Mesenchymal stem cell (in vitro differentiated cells and primary cell): ENCODE results near the gene BAD.

Source experiments
- DNase-seq: peaks from one replicate; pipeline ENCODE4 v3.0.0-alpha.2; 2013
- H2AFZ ChIP-seq: one replicate; pipeline ENCODE4 v1.6.1; 2013; ENCODE audit warnings: low read depth, mild to moderate bottlenecking, control low read depth, inconsistent platforms, low read length, moderate library complexity
- H2AK5ac ChIP-seq: 2 replicates; pipeline ENCODE4 v1.6.1; 2013; ENCODE audit warnings: low read length, moderate library complexity, mild to moderate bottlenecking, inconsistent platforms; ENCODE audit not compliant: severe bottlenecking
- H2BK120ac ChIP-seq: one replicate; pipeline ENCODE4 v1.6.1; 2013; ENCODE audit warnings: low read depth, mild to moderate bottlenecking, inconsistent platforms, low read length, moderate library complexity
- H2BK12ac ChIP-seq, 2 experiments: one replicate each; pipeline ENCODE4 v1.6.1; 2013; ENCODE audit warnings: inconsistent platforms in 2 of 2, low read length in 2 of 2, mild to moderate bottlenecking in 2 of 2, moderate library complexity in 2 of 2, control low read depth in 1 of 2
- H2BK15ac ChIP-seq: one replicate; pipeline ENCODE4 v1.6.1; 2013; ENCODE audit warnings: mild to moderate bottlenecking, low read depth, inconsistent platforms; ENCODE audit not compliant: poor library complexity, severe bottlenecking
- H2BK5ac ChIP-seq: 2 replicates; pipeline ENCODE4 v1.6.1; 2013; ENCODE audit warnings: low read depth, mild to moderate bottlenecking, low read length, control low read depth, inconsistent platforms; ENCODE audit not compliant: poor library complexity, severe bottlenecking
- H3K14ac ChIP-seq, 2 experiments: one replicate each; pipeline ENCODE4 v1.6.1; 2013; ENCODE audit warnings: inconsistent platforms in 2 of 2, low read length in 2 of 2, control low read depth in 1 of 2, mild to moderate bottlenecking in 1 of 2, moderate library complexity in 1 of 2
- H3K18ac ChIP-seq, 2 experiments: one replicate each; pipeline ENCODE4 v1.6.1; 2013; ENCODE audit warnings: inconsistent platforms in 2 of 2, low read length in 2 of 2, control low read depth in 1 of 2, low read depth in 1 of 2, mild to moderate bottlenecking in 1 of 2
- H3K23ac ChIP-seq, 2 experiments: one replicate each; pipeline ENCODE4 v1.6.1; 2013; ENCODE audit warnings: inconsistent platforms in 2 of 2, low read length in 2 of 2, mild to moderate bottlenecking in 2 of 2, moderate library complexity in 2 of 2, control low read depth in 1 of 2
- H3K27ac ChIP-seq: 2 replicates; pipeline ENCODE4 v1.5.1; 2013; ENCODE audit warnings: mild to moderate bottlenecking, moderate library complexity, low read length, control low read depth, inconsistent platforms; ENCODE audit not compliant: poor library complexity, severe bottlenecking
- H3K27me3 ChIP-seq, 2 experiments: 2 replicates each; pipeline versions ENCODE4 v1.6.1 to v1.7.0; 2013; ENCODE audit warnings: low read length in 2 of 2, mild to moderate bottlenecking in 2 of 2, moderate library complexity in 2 of 2, control low read depth in 1 of 2, inconsistent platforms in 1 of 2; ENCODE audit not compliant: control insufficient read depth in 1 of 2, insufficient read depth in 1 of 2
- H3K36me3 ChIP-seq, 2 experiments: 2 replicates each; pipeline versions ENCODE4 v1.6.1 to v1.7.0; 2013; ENCODE audit warnings: low read length in 2 of 2, control low read depth in 1 of 2, inconsistent platforms in 1 of 2, low read depth in 1 of 2, mild to moderate bottlenecking in 1 of 2; ENCODE audit not compliant: insufficient read depth in 2 of 2, control insufficient read depth in 1 of 2
- H3K4ac ChIP-seq, 2 experiments: one replicate each; pipeline ENCODE4 v1.6.1; 2013; ENCODE audit warnings: inconsistent platforms in 2 of 2, low read length in 2 of 2, mild to moderate bottlenecking in 2 of 2, moderate library complexity in 2 of 2, control low read depth in 1 of 2, low read depth in 1 of 2
- H3K4me1 ChIP-seq: 2 replicates; pipeline ENCODE4 v1.6.1; 2013; ENCODE audit warnings: low read depth, low read length, control low read depth; ENCODE audit not compliant: control insufficient read depth, insufficient read depth
- H3K4me2 ChIP-seq: 2 replicates; pipeline ENCODE4 v1.6.1; 2013; ENCODE audit warnings: low read length, mild to moderate bottlenecking, inconsistent platforms; ENCODE audit not compliant: poor library complexity, severe bottlenecking
- H3K4me3 ChIP-seq, 2 experiments: 2 replicates each; pipeline versions ENCODE4 v1.5.1 to v1.7.0; 2013; ENCODE audit warnings: low read length in 2 of 2, mild to moderate bottlenecking in 2 of 2, control low read depth in 1 of 2, low read depth in 1 of 2; ENCODE audit not compliant: insufficient read depth in 1 of 2
- H3K79me1 ChIP-seq: replicated peaks from 2 replicates; pipeline ENCODE4 v1.6.1; 2013; ENCODE audit warnings: mild to moderate bottlenecking, control low read depth, low read length, inconsistent platforms; ENCODE audit not compliant: poor library complexity, severe bottlenecking
- H3K9ac ChIP-seq: 2 replicates; pipeline ENCODE4 v1.7.0; 2013; ENCODE audit warnings: mild to moderate bottlenecking, low read length, moderate library complexity
- H3K9me3 ChIP-seq: 2 replicates; pipeline ENCODE4 v1.7.0; 2013; ENCODE audit warnings: mild to moderate bottlenecking, low read length; ENCODE audit not compliant: control insufficient read depth
- H4K8ac ChIP-seq: one replicate; pipeline ENCODE4 v1.6.1; 2013; ENCODE audit warnings: inconsistent platforms, mild to moderate bottlenecking, low read length, moderate library complexity
- H4K91ac ChIP-seq: one replicate; pipeline ENCODE4 v1.6.1; 2013; ENCODE audit warnings: mild to moderate bottlenecking, low read length, inconsistent platforms
- WGBS: methylation state at CpG from one replicate; pipeline ENCODE4 v1.1.7; 2013; ENCODE audit warnings: mixed read lengths; 5-methylcytosine and 5-hydroxymethylcytosine counted together

BAD gene

DNA sequence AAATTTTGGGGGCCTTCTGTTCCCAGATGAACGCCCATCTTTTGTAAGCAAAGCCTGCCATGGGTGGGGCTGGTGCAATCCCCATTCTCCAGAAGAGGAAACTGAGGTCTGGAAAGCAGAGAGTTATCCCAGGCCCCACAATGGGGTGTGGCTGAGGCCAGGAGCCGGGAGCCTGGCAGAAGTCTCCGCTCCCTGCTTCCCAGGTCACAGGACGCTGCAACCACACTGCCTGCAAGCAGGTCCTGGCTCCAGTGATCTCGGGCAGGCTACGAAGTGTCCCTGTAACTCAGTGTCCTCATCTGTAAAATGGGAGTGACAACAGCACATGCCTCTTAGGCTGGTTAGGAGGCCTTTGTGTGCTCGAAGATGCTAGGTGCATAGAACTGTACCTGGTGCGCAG is 31.4 kb downstream of the BAD start:
- Histone ChIP-seq H4K91ac (no peak overlapping the region), H3K23ac (no peak overlapping the region), H3K4me1 (peaks cover 33% of the 10 kb centered on the region), H4K8ac (no peak overlapping the region), H3K18ac (no peak overlapping the region), H3K27ac (no peak overlapping the region), H3K27me3 (no peaks in the 10 kb centered on the region), H3K4ac (no peak overlapping the region), H3K14ac (no peak overlapping the region), H3K4me3 (peak overlapping the region in 1 of 2 experiments; percentile 85), H2BK12ac (no peak overlapping the region), H2BK15ac (no peak overlapping the region), H3K9ac (peak overlapping the region; percentile 38), H3K36me3 (peaks cover 27 to 38% of the 10 kb centered on the region in 2 experiments), H2BK120ac (no peak overlapping the region), H3K9me3 (no peaks in the 10 kb centered on the region), H2AK5ac (peak overlapping the region; percentile 10), H3K4me2 (peak overlapping the region; percentile 17), H2BK5ac (no peak overlapping the region), H3K79me1 (peaks cover 31% of the 10 kb centered on the region), H2AFZ (no peak overlapping the region)
- DNase-seq: no peak
- 85% methylated on average over 8 of the region's 8 CpGs for WGBS

DNA sequence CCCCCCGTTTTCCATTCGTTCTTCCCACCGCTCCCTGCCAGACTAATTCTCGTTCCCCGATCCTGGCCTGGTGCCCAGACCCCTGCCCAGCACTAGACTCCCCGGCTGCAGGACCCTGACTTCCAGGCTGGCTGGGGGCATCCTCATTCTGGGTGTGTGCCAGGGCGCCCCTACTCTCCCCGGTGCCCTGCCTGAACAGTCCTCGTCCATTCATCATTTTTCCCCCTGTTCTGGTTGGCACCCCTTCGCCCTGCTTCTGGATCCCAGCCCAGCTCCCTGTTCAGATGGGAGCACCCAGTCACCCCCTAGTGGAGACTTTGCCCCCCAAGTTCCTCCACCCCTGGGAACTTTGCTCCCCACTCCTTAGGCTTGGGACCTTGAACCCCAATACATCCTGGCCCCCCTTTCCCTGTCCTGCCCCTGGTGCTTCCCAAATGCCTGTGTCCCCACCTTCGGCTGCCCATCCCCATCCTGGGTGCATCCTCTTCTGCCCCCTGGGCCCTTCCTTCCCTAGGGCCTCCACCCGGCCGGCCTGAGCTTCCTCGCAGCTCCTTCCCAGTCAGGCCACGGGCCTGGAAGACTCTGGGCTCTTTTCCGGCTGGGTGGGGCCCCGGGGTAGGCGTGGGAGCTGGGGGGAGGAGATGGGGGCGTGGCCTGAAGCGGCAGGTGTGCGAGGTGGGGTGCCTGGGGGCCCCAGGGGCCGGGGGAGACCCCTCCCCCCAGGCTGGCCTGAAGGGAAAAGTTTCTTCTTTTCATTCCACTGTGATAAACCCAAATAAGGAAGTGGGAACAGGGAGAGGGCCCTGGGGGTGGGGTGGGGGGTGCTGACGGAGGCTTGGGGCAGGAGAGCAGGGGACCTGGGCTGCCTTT is 32.2 kb downstream of the BAD start:
- no peak overlapping the region for H2BK5ac ChIP-seq
- H2AFZ ChIP-seq: peak overlapping the region; percentile 29
- H3K14ac ChIP-seq: peak overlapping the region; percentile 28 to 96
- H2BK12ac ChIP-seq: peak overlapping the region; percentile 38 to 45
- H3K27ac ChIP-seq: no peak overlapping the region
- H3K9me3 ChIP-seq: no peaks in the 10 kb centered on the region
- peak overlapping the region; percentile 42 for H2BK120ac ChIP-seq
- H3K27me3 ChIP-seq: no peaks in the 10 kb centered on the region
- peaks cover 37% of the 10 kb centered on the region for H3K4me1 ChIP-seq
- peak overlapping the region; percentile 92 for H3K4me2 ChIP-seq
- H3K4ac ChIP-seq: peak overlapping the region in 1 of 2 experiments; percentile 85
- peaks cover 31% of the 10 kb centered on the region for H3K79me1 ChIP-seq
- peak overlapping the region; percentile 40 to 71 for H3K18ac ChIP-seq
- peaks cover 21 to 31% of the 10 kb centered on the region in 2 experiments for H3K36me3 ChIP-seq
- peak overlapping the region; percentile 36 for H4K91ac ChIP-seq
- H2BK15ac ChIP-seq: peak overlapping the region; percentile 28
- H4K8ac ChIP-seq: peak overlapping the region; percentile 21
- H3K4me3 ChIP-seq: peak overlapping the region; percentile 78 to 85
- H3K9ac ChIP-seq: peak overlapping the region; percentile 91
- H3K23ac ChIP-seq: no peak overlapping the region
- WGBS: 5% methylated on average over 19 of the region's 23 CpGs
- peak; percentile 51 for DNase-seq
- H2AK5ac ChIP-seq: peak overlapping the region; percentile 38

DNA sequence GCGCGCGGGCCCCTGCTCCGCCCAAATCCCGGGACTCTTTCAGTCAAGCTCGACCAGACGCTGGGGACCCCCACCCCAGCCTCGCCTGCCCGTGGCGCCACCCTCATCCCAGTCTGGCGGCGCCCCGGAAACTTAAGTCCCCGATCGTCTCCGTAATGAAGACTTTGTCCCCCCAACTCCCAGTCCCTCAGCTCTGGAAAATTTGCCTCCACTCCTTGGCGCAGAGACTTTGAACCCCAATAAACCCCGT is 32.8 kb downstream of the BAD start:
- peak overlapping the region; percentile 78 to 85 for H3K4me3 ChIP-seq
- H3K36me3 ChIP-seq: peaks cover 20 to 29% of the 10 kb centered on the region in 2 experiments
- no peak overlapping the region for H4K91ac ChIP-seq
- H3K14ac ChIP-seq: peak overlapping the region; percentile 28 to 96
- peak overlapping the region; percentile 42 for H2BK120ac ChIP-seq
- peak overlapping the region; percentile 91 for H3K9ac ChIP-seq
- H3K27me3 ChIP-seq: no peaks in the 10 kb centered on the region
- no peak overlapping the region for H4K8ac ChIP-seq
- H3K9me3 ChIP-seq: no peaks in the 10 kb centered on the region
- no peak for DNase-seq
- peak overlapping the region; percentile 29 for H2AFZ ChIP-seq
- WGBS: under 1% methylated on average over 18 of the region's 18 CpGs
- peak overlapping the region; percentile 40 to 71 for H3K18ac ChIP-seq
- H2BK5ac ChIP-seq: no peak overlapping the region
- no peak overlapping the region for H3K23ac ChIP-seq
- H3K4me2 ChIP-seq: peak overlapping the region; percentile 92
- no peak overlapping the region for H3K27ac ChIP-seq
- H3K4ac ChIP-seq: peak overlapping the region in 1 of 2 experiments; percentile 64
- H2BK12ac ChIP-seq: no peak overlapping the region
- no peak overlapping the region for H2AK5ac ChIP-seq
- H2BK15ac ChIP-seq: peak overlapping the region; percentile 28
- peaks cover 31% of the 10 kb centered on the region for H3K79me1 ChIP-seq
- peaks cover 37% of the 10 kb centered on the region for H3K4me1 ChIP-seq

DNA sequence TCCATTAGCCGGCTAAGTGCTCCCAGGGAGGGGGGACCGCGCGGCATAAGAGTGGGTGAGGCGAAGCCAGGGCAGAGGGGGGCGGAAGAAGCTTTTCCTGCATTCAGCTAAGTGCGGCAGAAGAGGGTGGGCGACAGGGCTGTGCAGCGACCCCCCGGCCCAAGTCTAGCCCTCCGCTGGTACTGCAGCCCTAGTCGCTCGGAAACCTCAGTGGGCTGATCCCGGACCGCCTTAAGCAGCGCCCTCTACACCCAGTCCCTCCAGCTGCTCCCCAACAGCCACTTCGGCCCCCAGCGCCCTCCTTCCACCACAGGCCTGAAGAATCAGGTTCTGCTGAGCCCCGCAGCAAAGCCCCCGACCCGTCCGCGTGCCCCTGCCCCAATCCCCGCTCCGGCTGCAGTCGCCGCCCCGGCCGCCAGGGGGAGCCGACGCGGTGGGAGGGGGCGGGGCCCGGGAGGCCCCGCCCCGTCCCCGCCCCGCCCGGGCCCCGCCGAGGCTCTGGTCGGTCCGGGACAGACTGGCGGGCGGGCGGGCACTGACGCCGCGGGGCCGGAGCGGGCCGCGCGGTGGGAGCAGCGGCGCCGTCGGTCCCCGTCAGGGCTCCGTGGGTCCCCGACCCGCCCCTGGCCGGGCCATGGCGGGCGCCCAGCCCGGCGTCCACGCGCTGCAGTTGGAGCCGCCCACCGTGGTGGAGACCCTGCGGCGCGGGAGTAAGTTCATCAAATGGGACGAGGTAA is 33.3 kb downstream of the BAD start, which contains the start of gene PLCB3:
Gene PLCB3, plus strand, starts transcription at position 515 of the 737 bp plus-strand sequence. Its CDS starts 120 bp downstream, at position 635.
- H3K27me3 ChIP-seq: no peaks in the 10 kb centered on the region
- H3K23ac ChIP-seq: no peak within 1 kb of the TSS
- peak within 1 kb of the TSS; percentile 60 for H2BK15ac ChIP-seq
- H4K8ac ChIP-seq: peak within 1 kb of the TSS; percentile 93
- peaks cover 35% of the 10 kb centered on the region for H3K4me1 ChIP-seq
- H3K14ac ChIP-seq: peak within 1 kb of the TSS; percentile 28 to 96
- WGBS: 2% methylated on average over 39 of the region's 75 CpGs
- H3K79me1 ChIP-seq: peaks cover 26% of the 10 kb centered on the region
- peak within 1 kb of the TSS; percentile 95 for H3K4me2 ChIP-seq
- peak within 1 kb of the TSS; percentile 89 for H2AFZ ChIP-seq
- peak within 1 kb of the TSS; percentile 40 to 71 for H3K18ac ChIP-seq
- peak; percentile 44 for DNase-seq
- peak within 1 kb of the TSS; percentile 78 to 85 for H3K4me3 ChIP-seq
- no peaks in the 10 kb centered on the region for H3K9me3 ChIP-seq
- peak within 1 kb of the TSS; percentile 61 for H4K91ac ChIP-seq
- peak within 1 kb of the TSS; percentile 42 for H2BK120ac ChIP-seq
- H3K36me3 ChIP-seq: peaks cover 15 to 24% of the 10 kb centered on the region in 2 experiments
- peak within 1 kb of the TSS; percentile 39 to 85 for H3K4ac ChIP-seq
- H2BK12ac ChIP-seq: peak within 1 kb of the TSS; percentile 38 to 58
- H3K9ac ChIP-seq: peak within 1 kb of the TSS; percentile 91
- peak within 1 kb of the TSS; percentile 38 for H2AK5ac ChIP-seq
- no peak within 1 kb of the TSS for H2BK5ac ChIP-seq
- H3K27ac ChIP-seq: no peak within 1 kb of the TSS
